HG03108 (cell line): ENCODE results near the gene DCC.

Experiments
- ATAC-seq: cut with Tn5 transposase; IDR thresholded peaks from one replicate; pipeline ENCODE4 v1.9.1; 2021; ENCODE audit warnings: moderate library complexity; ENCODE audit not compliant: unreplicated experiment

DCC gene

GRCh38 chr18:53148123-53148522 is 808.1 kb downstream of the DCC start:
- ATAC-seq, result no peak

GRCh38 chr18:53152476-53152875 is 812.5 kb downstream of the DCC start:
- no peak for ATAC-seq

GRCh38 chr18:53153281-53153680 is 813.3 kb downstream of the DCC start:
- no peak for ATAC-seq

- no peak for ATAC-seq
Measured at GRCh38 chr18:53153800-53154199, 813.8 kb downstream of the DCC start.

GRCh38 chr18:53165770-53166169 is 825.8 kb downstream of the DCC start:
- ATAC-seq, result no peak

- ATAC-seq, result no peak
Measured at GRCh38 chr18:53169346-53169745, 829.3 kb downstream of the DCC start.

GRCh38 chr18:53191634-53192033 is 851.6 kb downstream of the DCC start:
- no peak for ATAC-seq

GRCh38 chr18:53193870-53194269 is 853.9 kb downstream of the DCC start:
- no peak for ATAC-seq

GRCh38 chr18:53219853-53220252 is 879.9 kb downstream of the DCC start:
- no peak for ATAC-seq

- no peak for ATAC-seq
Measured at GRCh38 chr18:53224128-53224778, 884.3 kb downstream of the DCC start.

- ATAC-seq, result no peak
Measured at GRCh38 chr18:53225567-53226325, 885.7 kb downstream of the DCC start.

GRCh38 chr18:53234610-53235009 is 894.6 kb downstream of the DCC start:
- no peak for ATAC-seq

GRCh38 chr18:53241161-53241560 is 901.2 kb downstream of the DCC start:
- no peak for ATAC-seq

- no peak for ATAC-seq
Measured at GRCh38 chr18:53253789-53254188, 913.8 kb downstream of the DCC start.

- no peak for ATAC-seq
Measured at GRCh38 chr18:53254265-53254664, 914.3 kb downstream of the DCC start.

- no peak for ATAC-seq
Measured at GRCh38 chr18:53261241-53261640, 921.2 kb downstream of the DCC start.

- ATAC-seq, result no peak
Measured at GRCh38 chr18:53266850-53267249, 926.9 kb downstream of the DCC start.

- no peak for ATAC-seq
Measured at GRCh38 chr18:53268455-53268854, 928.5 kb downstream of the DCC start.

- ATAC-seq, result no peak
Measured at GRCh38 chr18:53281406-53281805, 941.4 kb downstream of the DCC start.

GRCh38 chr18:53283708-53284107 is 943.7 kb downstream of the DCC start:
- no peak for ATAC-seq

- no peak for ATAC-seq
Measured at GRCh38 chr18:53305461-53305860, 965.5 kb downstream of the DCC start.

- no peak for ATAC-seq
Measured at GRCh38 chr18:53319628-53320027, 979.6 kb downstream of the DCC start.

GRCh38 chr18:53322163-53322562 is 982.2 kb downstream of the DCC start:
- ATAC-seq, result no peak
